GM21381 (cell line): Measurements from ENCODE around the gene MYO9A.
"Not testable (repeated sequence)": the region's sequence is repeated elsewhere in the genome, so short reads cannot be mapped to it uniquely, and the experiment has no call there.

Source experiments
- ATAC-seq: cut with Tn5 transposase; IDR thresholded peaks from one replicate; pipeline ENCODE4 v1.9.1; 2021; ENCODE audit warnings: mild to moderate bottlenecking, moderate library complexity; ENCODE audit not compliant: unreplicated experiment

MYO9A gene

GRCh38 chr15:72141171-72142084 is 23.5 kb upstream of the MYO9A start:
- peak; percentile 100 for ATAC-seq

DNA sequence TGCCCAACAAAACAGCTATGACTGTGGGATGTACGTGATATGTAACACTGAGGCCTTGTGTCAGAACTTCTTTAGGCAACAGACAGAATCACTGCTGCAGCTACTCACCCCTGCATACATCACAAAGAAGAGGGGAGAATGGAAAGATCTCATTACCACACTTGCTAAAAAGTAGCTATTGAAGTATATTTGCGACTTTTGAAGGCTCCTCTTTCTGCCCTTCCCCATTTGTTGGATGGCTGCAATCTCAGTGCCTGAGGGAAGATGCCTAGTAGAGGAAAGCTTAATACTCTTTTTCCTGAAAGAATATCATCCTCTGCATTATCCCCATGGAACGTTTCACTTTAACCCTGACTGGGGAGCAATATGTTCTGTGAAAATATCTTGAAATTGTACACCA is 22.1 kb upstream of the MYO9A start:
- ATAC-seq, result no peak

DNA sequence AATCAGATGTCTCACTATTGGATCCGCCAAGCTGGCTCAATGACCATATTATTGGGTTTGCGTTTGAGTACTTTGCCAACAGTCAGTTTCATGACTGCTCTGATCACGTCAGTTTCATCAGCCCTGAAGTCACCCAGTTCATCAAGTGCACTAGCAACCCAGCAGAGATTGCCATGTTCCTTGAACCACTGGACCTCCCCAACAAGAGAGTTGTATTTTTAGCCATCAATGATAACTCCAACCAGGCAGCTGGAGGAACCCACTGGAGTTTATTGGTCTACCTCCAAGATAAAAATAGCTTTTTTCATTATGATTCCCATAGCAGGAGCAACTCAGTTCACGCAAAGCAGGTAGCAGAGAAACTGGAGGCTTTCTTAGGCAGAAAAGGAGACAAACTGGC is 21.7 kb upstream of the MYO9A start:
- no peak for ATAC-seq

- ATAC-seq, result no peak
These were observed 18.5 kb upstream of the MYO9A start for GRCh38 chr15:72136170-72137051.

GRCh38 chr15:72135719-72136118 is 17.8 kb upstream of the MYO9A start:
- ATAC-seq, result no peak

GRCh38 chr15:72133211-72133610 is 15.3 kb upstream of the MYO9A start:
- no peak for ATAC-seq

DNA sequence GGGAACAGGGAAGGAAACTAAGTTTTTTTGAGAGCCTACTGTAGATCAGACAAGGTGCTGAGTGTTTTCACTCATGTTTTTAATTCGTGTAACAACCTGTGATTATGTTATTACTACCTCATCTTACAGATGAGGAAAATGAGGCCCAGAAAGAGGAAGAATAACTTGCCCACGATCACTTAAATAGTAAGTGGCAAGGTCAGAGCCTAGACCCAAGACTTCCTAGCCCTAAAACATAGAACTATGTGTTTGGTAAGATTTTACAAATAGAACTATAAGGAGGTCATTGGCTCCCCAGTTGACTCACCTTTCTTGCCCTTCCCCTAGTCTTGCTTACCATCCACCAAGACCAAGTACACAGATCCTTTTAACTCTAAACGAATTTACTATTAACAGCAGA is 14.0 kb upstream of the MYO9A start:
- no peak for ATAC-seq

- no peak for ATAC-seq
These were observed 12.3 kb upstream of the MYO9A start for GRCh38 chr15:72130272-72130671.

- ATAC-seq, result no peak
These were observed 10.4 kb upstream of the MYO9A start for GRCh38 chr15:72128359-72128758.

- ATAC-seq, result no peak
These were observed 9.9 kb upstream of the MYO9A start for GRCh38 chr15:72127724-72128322.

GRCh38 chr15:72124218-72124617 is 6.3 kb upstream of the MYO9A start:
- ATAC-seq, result no peak

DNA sequence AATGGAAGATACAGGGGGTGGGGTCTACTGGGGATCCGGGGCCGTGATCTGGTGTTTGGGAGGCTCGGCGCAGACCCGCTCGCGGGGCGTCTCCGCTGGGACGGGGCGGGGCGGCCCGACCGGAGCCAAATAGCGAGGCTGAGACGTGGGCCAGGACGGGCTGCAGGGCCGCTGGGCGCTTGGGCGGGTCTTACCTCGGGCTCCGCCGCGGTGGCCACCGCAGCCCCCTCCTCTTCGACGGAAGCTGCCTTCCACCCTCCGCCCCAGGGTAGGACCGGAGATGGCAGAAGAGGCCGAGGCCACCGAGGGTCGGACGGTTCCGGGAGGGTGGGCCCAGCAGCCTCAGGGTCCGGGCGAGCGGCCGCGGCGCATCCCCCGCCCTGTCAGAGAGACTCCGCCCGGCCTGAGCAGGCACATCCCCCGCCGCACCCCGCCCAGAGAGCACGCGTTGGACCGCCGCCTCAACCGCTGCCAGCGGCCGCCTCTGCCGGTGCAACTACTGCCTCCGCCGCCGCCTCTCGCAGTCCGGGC is 399 bp downstream of the MYO9A start:
- ATAC-seq, result peak; percentile 62

DNA sequence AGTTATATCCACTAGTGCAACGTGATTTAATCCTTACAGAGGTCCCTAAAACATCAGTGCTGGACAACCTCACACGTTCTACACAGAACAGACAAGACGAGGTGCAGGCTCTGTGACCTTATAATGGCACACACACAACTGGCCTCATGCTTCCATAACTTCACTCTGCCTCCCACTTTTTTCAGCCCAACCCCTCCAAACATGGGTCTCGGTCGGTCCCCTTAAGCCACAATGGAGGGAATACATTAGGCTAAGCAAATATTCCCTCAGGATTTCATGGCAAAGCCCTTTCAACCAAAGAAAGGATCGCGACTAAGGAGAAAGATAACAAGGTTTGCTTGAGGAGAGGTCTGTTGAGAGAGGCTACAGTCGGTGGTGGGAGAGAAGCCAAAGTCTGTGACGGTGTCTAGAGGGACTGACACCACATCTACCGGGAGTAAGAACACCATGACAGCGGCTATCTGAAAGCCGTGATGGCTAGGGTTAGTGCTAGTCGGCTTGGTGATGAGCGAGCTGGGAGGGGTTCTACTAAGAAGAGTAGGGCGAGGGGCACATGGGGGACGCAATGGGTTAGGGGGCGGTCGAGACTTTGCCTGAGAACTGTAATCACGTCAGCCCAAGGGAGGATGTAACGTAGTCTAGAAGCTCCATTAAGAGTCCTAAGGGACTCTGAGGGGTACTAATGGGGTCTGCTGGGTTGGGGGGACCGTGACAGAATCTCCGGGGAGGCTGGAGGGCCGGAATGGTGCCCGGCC is 1.0 kb downstream of the MYO9A start:
- peak; percentile 2 for ATAC-seq

- ATAC-seq, result no peak
These were observed 4.5 kb downstream of the MYO9A start for GRCh38 chr15:72113347-72114031.

- no peak for ATAC-seq
These were observed 5.1 kb downstream of the MYO9A start for GRCh38 chr15:72112805-72113204.

DNA sequence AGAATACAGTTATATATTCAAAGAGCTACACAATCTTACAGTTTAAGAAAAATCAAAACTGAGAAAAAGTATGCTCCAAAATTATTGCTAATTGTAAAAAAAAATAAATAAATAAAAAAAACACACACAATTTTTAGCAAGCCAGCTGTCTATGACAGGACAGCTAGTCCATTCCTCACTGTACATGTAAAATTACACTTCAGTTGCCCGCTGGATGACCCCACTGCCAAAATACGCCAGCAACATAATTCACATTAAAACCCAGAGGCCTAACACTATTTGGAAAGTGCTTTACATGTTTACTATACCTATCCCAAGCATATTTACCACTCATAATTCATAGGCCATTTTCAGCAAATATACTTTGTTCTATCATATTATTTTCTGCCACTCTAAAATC is 5.8 kb downstream of the MYO9A start:
- no peak for ATAC-seq

DNA sequence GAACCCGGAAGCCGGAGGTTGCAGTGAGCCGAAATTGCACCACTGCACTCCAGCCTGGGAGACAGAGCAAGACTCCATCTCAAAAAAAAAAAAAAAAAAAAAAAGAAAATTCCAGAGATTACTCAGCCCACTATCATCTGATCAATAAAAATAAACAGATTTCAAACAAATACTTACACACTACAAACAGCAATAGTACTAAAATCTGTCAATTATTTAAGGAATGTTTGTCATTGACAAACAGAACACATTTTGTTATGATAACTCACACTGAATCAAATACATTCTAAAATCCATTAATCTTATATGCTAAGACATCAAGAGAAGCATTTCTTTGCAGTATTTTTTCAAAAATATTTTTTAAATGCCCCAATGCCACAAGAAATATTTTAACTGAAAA is 7.6 kb downstream of the MYO9A start:
- no peak for ATAC-seq

GRCh38 chr15:72106068-72106467 is 11.9 kb downstream of the MYO9A start:
- ATAC-seq, result no peak

- no peak for ATAC-seq
These were observed 12.8 kb downstream of the MYO9A start for GRCh38 chr15:72105111-72105510.

- ATAC-seq, result not testable (repeated sequence)
These were observed 17.4 kb downstream of the MYO9A start for GRCh38 chr15:72100551-72100950.
